Activated CD8-positive, alpha-beta memory T cell treated with anti-CD3 and anti-CD28 coated beads, Interleukin-2, amount 50 U/mL, for 1 hour (primary cell): ENCODE results near the gene KDELR3.

ENCODE experiments used
- DNase-seq: peaks from one replicate; pipeline ENCODE4 v3.0.0-alpha.2; 2020; ENCODE audit errors: extremely low read depth

The KDELR3 gene

DNA sequence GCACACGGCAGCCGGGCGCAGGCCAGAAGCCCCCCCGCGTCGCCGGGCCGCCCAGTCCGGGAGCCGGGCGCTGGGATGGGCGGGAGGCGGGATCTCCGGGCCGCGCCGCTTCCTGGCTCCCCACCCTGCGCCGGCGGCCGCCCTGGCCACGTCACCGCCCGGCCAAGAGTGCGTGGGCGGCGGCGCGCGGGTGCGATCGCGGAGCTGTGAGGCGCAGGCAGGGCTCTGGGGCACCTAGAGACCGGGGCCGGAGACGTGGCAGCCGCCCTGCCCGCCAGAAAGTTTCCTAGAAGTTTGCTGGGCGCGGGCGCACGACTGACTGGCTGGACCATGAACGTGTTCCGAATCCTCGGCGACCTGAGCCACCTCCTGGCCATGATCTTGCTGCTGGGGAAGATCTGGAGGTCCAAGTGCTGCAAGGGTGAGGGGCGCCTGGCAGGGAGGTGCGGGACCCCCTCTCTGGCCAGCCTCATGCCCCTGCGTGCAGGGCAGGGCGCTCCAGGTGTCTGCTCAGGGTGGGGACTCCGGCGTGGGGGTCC lies at the start of gene KDELR3:
Gene KDELR3, plus strand, starts transcription at position 193 of the 539 bp plus-strand sequence. Its CDS starts 138 bp downstream, at position 331.
- no peak for DNase-seq

- no peak for DNase-seq
These were observed 49.3 kb upstream of the KDELR3 start for GRCh38 chr22:38418589-38418988.

DNA sequence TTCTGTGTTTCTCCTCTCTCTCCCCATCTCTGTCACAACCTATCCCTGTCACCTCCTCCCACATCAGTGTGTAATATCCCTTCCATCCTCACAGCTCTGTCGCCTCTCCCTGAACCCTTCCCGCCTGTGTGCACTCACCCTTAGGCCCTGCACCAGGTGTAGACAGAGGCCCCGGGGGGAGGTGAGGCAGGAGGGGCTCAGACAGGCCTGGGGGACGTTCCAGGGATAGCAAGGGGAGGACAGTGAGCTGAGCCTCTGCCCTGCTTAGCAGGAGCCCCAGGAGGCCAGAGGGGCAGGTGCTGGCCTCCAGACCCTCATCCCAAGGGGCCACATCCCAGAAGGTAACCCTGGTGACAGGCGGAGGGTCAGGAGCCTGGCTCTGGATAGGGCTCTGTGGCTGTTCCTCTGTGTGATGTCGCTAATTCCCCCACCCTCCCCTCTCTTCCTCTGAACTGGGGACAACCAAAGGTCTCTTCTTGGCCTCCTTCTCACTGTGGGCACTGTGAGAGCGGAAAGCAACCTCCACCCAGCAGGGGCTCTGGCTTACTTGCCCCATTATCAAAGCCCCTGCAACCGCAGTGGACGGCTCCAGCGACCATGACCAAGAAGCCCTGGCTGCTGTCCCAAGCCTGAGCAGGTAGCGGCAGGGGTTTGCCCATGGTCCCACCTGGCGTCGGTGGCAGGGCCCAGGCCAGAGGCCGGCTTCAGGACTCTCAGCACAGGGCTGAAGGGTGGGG lies 48.6 kb upstream of the KDELR3 start:
- no peak for DNase-seq

- DNase-seq, result no peak
These were observed 48.1 kb upstream of the KDELR3 start for GRCh38 chr22:38419858-38420160.

DNA sequence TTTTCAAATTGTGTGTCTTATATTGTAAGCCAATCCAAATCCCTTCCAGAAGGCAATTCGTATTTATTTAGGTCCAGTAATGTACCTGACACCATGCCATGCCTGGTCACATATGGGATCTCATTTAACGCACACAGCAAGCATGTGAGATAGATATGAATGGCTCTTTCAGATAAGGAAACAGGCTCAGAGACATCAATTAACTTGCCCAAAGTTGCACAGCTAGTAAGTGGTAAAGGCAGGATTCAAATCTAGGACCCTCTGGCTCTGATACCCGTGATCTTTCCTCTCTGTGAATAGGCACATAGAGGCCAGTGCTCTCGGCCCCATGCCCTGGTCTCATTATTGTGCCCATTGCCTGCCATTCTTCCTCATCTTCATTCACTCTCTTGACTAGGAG lies 47.2 kb upstream of the KDELR3 start:
- DNase-seq, result no peak

GRCh38 chr22:38422611-38423511 lies 45.0 kb upstream of the KDELR3 start:
- no peak for DNase-seq

- DNase-seq, result no peak
These were observed 44.1 kb upstream of the KDELR3 start for GRCh38 chr22:38423512-38424503.

DNA sequence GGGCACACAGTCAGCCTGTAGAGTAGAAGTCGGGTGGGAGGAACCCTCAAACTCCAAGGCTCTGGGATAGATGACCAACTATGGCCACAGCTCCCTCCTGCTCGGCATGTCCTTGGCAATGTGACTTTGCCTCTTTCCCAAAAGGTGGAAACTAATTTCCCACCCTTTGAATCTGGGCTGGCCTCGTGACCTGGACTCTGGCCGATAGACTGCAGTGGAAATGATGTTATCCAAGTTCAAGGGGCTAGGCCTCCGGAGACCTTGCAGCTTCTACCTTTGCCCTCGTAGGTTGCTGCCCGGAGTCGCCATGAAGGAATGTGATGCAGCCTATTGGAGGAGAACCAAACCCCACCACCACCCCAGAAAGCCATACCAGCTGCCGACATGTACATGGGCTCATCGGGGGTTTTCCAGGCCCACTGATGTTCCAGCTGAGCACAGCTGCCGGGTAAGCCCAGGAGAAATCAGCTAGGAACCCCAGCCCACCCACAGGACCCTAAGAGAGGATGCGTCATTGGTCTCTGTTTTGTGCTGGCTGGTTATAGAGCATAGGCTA lies 43.3 kb upstream of the KDELR3 start:
- DNase-seq, result no peak

DNA sequence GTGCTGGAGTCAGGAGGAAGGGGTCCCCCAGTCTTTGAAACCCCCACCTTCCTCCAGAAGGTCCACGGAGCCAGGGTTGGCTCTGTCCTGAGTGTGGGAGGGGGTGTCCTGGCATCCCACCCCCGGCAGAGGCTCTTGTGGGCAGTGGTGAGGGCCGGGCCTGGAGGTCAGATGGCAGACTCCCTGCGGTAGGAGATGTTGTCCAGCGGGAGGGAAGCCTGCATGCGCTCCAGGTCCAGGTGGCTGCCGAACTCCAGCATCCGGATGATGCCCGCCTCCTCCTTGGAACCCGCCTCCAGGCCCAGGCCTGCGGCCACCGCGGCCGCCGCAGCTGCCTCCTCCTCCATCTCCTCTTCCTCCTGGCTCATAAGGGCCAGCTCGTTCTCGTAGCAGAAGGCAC lies 41.3 kb upstream of the KDELR3 start:
- no peak for DNase-seq

DNA sequence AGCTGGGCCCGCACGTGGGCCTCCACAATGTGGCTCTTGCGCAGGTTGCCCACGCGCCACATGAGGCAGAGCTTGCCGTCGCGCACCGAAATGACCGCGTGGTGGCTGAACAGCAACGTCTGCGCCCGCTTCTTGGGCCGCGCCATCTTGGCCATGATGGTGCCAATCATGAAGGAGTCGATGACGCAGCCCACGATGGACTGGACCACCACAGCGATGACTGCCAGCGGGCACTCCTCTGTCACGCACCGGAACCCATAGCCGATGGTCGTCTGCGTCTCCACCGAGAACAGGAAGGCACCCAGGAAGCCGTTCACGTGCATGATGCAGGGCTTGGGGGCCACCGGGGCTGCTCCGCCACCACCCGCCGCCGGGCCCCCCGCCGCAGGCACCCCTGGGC lies 40.4 kb upstream of the KDELR3 start:
- DNase-seq, result no peak

- no peak for DNase-seq
These were observed 40.0 kb upstream of the KDELR3 start for GRCh38 chr22:38427940-38428339.

DNA sequence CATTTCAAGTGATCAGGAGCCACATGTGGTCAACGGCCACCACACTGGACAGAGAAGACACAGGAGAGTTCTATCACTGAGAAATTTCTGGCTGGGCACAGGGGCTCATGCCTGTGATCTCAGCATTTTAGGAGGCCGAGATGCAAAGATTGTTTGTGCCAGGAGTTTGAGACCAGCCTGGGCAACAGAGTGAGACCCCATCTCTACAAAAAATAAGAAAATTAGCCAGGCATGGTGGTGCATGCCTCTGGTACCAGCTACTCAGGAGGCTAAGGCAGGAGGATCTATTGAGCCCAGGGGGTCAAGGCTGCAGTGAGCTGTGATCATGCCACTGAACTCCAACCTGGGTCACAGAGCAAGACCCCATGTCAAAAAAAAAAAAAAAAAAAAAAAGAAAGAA lies 39.2 kb upstream of the KDELR3 start:
- DNase-seq, result no peak

DNA sequence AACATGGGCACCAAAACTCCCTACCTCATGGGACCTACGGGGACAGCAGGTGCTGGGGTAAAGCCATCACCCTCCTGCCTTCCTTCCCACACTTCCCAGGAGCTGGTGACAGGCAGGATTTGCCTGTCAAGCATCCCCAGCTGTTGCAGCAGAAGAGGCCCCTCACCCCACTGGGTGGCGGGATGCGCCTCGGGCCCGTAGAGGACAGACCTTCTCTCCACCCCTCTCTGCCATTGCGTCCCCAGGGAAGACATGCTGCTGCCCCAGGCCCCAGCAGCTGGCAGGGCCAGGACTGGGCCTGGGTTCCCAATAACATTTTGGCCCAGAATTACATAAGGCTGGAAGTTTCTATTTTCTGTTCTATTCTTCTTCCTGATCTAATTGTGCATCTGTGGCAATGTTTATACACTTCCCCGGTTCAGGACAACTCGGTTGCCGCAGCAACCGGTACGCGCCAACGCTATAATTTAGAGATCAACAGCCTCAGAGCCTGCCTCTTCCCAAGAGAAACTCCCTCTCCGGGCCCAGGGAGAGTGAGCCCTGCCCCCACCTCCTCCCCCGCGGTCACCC lies 38.3 kb upstream of the KDELR3 start:
- no peak for DNase-seq

DNA sequence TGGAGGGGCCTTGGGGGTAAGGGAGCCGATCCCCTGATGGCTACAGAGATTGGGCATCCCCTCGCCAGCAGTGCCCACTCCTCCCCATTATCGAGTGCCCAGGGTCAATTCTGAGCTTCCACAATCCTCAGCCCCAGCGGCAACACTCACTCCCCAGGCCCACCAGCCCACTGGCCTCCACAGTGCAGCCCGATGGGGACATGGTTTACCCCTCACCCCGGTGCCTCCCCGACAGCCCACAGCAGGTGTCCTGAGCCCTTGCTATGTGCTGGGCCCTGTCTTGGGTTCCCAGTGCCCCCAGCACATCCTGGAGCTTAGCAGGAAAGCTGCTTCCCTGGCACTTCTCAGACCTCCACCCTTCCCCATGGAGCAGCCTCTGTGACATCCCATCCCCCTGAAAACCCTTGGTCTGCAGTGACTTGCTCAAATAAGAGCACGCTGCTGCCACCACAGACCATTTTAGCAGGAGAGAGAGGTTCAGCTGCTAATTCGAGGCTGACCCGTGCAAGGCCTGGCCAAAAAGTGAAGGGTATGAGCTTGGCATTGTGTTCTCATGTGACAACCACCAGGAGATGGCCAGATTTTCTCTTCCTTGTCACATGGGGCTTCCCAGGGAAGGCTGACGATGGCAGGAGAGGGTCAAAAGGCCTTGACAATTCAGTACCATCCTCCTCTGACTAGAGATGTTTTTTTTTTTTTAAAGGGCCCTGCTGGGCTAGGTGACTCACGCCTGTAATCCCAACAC lies 36.5 kb upstream of the KDELR3 start:
- DNase-seq, result no peak

- no peak for DNase-seq
These were observed 35.6 kb upstream of the KDELR3 start for GRCh38 chr22:38432264-38432663.

DNA sequence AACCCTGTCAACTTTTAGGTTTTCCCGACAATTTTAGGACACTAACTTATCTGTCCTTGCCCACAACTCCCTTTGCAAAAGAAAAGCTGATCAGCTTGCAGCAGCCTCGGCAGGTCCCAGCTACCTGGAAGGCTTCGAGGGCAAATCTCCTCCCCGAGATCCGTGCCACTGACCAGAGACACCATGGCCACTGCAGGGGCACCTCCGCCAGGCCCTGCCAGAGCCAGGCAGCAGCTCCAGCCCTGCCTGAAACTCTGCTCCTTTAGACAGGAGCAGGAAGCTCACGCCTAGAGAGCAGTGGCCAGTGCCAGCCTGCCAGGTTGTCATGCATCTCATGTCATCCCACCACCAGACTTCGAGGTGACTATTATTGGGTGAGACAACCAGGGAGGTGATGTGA lies 34.0 kb upstream of the KDELR3 start:
- DNase-seq, result no peak

DNA sequence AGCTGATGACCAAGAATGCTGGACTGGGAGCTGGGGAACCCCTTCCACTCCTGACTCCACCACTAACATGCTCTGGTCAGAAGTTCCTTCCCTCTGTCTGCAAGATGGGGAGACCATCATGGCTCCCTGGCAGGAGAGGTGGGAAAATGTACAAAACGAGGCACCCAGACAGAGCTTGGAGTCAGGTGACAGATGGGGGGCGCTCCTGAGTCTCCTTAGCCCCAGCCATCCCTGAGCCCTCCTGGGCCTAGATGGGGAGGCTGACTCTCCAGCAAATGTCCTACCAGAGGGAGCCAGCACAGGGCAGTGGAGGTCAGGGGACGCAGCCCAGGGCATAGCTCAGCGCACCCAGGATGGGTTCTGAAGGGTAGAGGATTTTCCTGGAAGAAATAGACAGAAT lies 32.9 kb upstream of the KDELR3 start:
- DNase-seq, result no peak

- DNase-seq, result no peak
These were observed 31.9 kb upstream of the KDELR3 start for GRCh38 chr22:38435965-38436364.

DNA sequence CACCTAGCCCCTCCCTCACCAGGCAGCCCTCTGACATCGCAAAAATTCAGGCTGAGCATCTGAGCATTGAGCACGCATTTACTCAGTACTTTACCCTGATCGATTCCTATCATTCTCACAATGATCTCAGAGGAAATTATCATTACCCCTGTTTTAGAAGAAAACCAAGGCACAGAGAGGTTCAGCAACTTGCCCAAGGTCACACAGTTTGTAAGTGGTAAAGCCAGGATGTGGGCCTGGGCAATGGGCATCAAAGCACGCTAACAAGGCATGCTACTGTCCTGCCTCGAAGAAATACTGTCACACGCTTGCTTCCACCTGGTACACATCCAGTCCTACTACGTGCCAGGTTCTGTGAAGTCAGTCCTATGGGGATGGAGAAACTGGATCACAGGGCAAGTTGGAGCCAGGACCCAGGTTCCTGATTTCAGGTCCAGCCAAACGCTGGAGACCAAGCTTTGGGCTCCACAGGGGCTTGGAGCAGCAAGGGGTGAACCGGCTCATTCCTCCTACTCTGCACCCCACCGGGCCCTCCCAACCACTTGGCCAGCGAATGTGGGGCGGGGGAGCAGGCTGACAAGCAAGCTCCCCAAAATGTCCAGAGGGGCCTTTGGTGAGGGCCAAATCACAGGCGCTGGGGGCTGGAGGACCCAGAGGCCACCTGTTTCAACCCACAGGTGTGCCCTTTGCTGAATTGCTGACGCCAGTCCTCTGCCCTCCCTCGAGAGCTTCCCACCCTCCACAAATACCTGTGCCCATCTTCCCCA lies 31.1 kb upstream of the KDELR3 start:
- DNase-seq, result no peak

- DNase-seq, result no peak
These were observed 30.5 kb upstream of the KDELR3 start for GRCh38 chr22:38437416-38437815.
